Measurements from ENCODE around the gene WDSUB1. TPM values are rescaled to one million over a fixed set of nuclear protein-coding genes. Genes with fewer than 3 reads are reported as not detected.

Gene WDSUB1
- total RNA-seq, 4 donors from 2014 or later, result 3.8 to 9.4 (median 5.5) TPM

DNA sequence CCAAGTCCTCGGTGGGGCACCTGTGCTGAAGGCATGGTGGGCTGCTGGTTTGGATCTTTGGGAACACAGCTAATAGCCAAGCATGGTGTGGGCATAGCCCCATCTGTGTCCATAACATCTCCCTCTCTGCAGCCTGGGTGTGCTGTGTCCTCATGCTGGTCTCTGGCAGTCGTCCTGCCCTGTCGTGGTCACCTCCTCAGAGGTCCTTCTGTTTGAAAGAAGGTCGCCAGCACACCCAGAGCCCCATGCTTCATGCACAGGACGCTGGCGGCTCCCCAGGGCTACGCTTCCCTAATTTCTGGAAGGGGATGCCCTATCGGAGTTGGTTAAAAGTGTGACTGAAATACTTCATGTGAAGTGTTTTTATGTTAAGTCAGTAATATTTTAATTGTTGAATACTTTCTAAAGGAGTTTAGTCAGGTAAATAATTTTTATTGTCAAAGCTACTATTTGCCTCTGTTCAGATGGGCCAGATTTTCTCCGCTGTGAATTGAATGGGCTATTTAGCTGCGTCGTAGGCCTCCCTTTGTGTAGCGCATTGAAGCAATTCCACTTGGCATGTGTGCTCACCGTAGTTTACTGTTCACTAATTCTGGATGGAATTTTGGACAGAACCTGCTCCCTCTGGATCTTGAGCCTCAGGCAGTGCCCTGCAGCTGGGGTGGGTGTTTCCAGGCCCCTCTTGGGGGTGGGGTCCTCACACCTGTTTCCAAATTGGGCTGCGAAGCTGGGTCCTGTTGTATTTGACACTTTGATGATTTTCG is 81.9 kb downstream of the WDSUB1 start:
- H3K4me3 ChIP-seq, result no peak overlapping the region
- peaks cover 57% of the 10 kb centered on the region for H3K36me3 ChIP-seq
- H3K4me1 ChIP-seq, result no peaks in the 10 kb centered on the region
- H3K27ac ChIP-seq, result no peak overlapping the region
- no peak for TF ChIP-seq POLR2A (IDR thresholded peaks at IDR 0.05)
- no peak for TF ChIP-seq EP300 (IDR thresholded peaks at IDR 0.05)
- TF ChIP-seq POLR2AphosphoS5 (IDR thresholded peaks at IDR 0.05), result no peak
- TF ChIP-seq, protein P1, sequence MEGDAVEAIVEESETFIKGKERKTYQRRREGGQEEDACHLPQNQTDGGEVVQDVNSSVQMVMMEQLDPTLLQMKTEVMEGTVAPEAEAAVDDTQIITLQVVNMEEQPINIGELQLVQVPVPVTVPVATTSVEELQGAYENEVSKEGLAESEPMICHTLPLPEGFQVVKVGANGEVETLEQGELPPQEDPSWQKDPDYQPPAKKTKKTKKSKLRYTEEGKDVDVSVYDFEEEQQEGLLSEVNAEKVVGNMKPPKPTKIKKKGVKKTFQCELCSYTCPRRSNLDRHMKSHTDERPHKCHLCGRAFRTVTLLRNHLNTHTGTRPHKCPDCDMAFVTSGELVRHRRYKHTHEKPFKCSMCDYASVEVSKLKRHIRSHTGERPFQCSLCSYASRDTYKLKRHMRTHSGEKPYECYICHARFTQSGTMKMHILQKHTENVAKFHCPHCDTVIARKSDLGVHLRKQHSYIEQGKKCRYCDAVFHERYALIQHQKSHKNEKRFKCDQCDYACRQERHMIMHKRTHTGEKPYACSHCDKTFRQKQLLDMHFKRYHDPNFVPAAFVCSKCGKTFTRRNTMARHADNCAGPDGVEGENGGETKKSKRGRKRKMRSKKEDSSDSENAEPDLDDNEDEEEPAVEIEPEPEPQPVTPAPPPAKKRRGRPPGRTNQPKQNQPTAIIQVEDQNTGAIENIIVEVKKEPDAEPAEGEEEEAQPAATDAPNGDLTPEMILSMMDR (IDR thresholded peaks at IDR 0.05), result no peak
- H3K27me3 ChIP-seq, result no peaks in the 10 kb centered on the region
- no peaks in the 10 kb centered on the region for H3K9me3 ChIP-seq
- DNase-seq (ENCODE audit: low spot score in 2 of 2), result no peak
- WGBS, result 90% methylated on average over 13 of the region's 15 CpGs

DNA sequence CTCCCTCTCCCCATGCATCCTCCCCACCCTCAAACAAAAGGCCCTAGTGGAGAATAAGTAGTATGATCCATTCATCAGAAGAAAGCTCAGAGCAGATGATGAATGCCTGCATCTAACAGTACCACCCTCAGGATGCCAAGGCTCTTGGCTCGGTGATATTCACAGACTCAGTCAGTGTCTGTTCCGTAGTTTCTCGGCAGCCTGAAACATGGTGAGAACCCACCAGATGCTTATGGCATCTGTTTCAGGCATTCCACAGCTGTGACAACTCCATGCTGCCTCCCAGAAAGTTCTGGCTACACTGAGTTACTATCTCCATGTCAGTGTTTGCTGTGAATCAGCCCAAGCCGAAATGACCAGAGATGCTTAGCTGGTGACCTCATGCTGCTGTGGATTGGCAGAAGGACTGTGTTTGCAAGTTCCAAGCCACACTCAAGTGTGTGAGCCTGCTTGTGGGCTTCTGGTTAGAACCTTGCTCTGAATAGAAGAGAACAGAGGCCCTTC is 83.9 kb downstream of the WDSUB1 start:
- peaks cover 58% of the 10 kb centered on the region for H3K36me3 ChIP-seq
- H3K27me3 ChIP-seq, result no peaks in the 10 kb centered on the region
- H3K4me3 ChIP-seq, result no peak overlapping the region
- 57% methylated on average over 4 of the region's 4 CpGs for WGBS
- TF ChIP-seq POLR2A (IDR thresholded peaks at IDR 0.05) (no peak), POLR2AphosphoS5 (IDR thresholded peaks at IDR 0.05) (no peak), EP300 (IDR thresholded peaks at IDR 0.05) (no peak)
- TF ChIP-seq, protein P1 (IDR thresholded peaks at IDR 0.05), result no peak
- H3K27ac ChIP-seq, result no peak overlapping the region
- no peaks in the 10 kb centered on the region for H3K9me3 ChIP-seq
- no peak for DNase-seq (ENCODE audit: low spot score in 2 of 2)
- H3K4me1 ChIP-seq, result no peaks in the 10 kb centered on the region

DNA sequence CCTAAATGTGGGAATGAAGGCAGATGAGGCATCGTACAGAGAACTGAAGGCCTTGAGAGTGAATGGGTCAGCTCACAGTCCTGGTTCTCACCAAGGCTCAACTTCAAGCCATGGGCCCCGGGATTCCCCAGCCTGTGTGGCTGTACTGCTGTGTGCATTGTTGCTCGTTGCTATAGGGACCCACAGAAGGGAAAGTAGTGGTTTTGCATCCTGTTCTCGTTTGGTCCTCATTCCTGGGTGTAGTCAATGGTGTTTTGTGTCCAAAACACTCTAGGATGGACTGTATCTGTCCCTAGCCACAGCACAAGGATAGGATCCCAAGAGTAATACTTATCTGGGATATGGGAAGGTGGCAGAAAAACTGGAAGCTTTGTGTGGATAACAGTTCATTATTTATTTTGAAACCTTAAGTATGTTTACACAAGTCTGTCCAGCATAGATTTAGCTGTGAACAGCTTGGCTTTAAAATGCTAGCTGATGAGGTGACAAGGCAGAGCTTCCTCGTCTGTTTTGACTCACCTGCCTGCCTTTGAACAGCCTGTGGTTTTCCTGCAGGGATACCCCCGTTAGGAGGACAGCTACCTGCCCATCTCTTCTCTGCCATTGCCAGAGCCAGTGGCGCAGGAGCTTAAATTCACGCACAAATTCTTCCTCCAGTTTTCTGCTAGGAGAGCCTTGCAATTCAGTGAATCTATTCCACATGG is 85.0 kb downstream of the WDSUB1 start:
- 73% methylated on average over 8 of the region's 8 CpGs for WGBS
- no peak overlapping the region for H3K27ac ChIP-seq
- H3K9me3 ChIP-seq, result no peaks in the 10 kb centered on the region
- DNase-seq (ENCODE audit: low spot score in 2 of 2), result no peak
- no peaks in the 10 kb centered on the region for H3K4me1 ChIP-seq
- H3K36me3 ChIP-seq, result peaks cover 69% of the 10 kb centered on the region
- H3K4me3 ChIP-seq, result no peak overlapping the region
- no peaks in the 10 kb centered on the region for H3K27me3 ChIP-seq
- TF ChIP-seq POLR2AphosphoS5 (IDR thresholded peaks at IDR 0.05) (no peak), POLR2A (IDR thresholded peaks at IDR 0.05) (no peak), EP300 (IDR thresholded peaks at IDR 0.05) (no peak)
- TF ChIP-seq, protein P1 (IDR thresholded peaks at IDR 0.05), result no peak

DNA sequence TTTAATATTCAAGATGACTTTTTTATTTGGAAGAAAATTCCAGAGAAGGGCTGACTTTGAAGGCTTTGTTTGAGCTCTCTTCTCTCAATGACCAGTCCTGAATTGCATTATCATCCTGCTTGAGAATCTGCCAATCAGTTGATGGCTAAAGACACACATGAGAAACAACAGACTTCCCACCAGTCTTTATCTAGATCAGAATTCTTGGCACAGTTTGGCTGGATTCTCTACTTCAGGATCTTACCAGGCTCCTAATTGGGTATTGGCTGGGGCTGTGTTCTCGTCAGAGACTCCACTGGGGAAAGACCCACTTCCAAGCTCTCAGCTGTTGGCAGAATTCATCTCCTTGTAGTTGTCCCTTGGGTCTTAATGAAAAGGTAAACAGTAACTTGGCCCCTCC is 86.0 kb downstream of the WDSUB1 start:
- no peaks in the 10 kb centered on the region for H3K9me3 ChIP-seq
- WGBS, result 44% methylated on average over 1 of the region's 1 CpG
- no peaks in the 10 kb centered on the region for H3K4me1 ChIP-seq
- no peak overlapping the region for H3K4me3 ChIP-seq
- TF ChIP-seq, protein P1 (IDR thresholded peaks at IDR 0.05), result no peak
- DNase-seq (ENCODE audit: low spot score in 2 of 2), result no peak
- peaks cover 70% of the 10 kb centered on the region for H3K36me3 ChIP-seq
- H3K27me3 ChIP-seq, result no peaks in the 10 kb centered on the region
- no peak overlapping the region for H3K27ac ChIP-seq

DNA sequence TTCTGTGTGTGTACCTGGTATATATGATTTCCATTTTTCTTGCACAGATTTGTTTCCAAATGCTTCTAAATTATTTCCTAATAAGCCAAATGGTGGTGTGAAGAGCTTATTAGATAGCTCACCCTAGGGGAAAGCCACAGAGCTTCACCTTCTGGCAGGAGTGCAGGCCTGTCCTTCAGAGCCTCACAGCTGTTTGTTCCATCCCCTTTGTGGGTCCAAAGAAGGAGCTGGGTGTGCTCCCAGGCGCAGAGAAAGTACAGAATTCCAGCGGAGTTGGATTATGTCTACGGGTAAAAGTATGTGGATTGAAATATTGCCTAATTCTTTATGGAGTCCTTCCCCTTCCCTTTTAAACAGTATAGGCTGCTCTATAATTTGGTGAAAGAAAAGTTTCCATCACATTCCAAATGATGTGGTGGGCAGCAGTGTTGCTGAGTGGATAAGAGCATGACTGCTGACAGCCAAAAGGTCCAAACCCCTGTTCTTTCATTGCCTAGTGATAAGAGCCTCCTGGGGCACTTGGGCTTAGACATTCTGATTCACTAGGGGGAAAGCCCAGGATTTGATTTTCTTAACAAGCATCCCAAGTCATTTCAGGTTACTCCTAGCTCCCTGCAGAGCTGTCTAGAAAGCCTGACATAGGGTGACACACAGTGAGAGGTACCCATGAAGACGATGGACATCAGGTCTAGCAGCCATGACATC is 86.6 kb downstream of the WDSUB1 start:
- TF ChIP-seq, protein P1 (IDR thresholded peaks at IDR 0.05), result no peak
- TF ChIP-seq POLR2A (IDR thresholded peaks at IDR 0.05) (no peak), POLR2AphosphoS5 (IDR thresholded peaks at IDR 0.05) (no peak), EP300 (IDR thresholded peaks at IDR 0.05) (no peak)
- no peak for DNase-seq (ENCODE audit: low spot score in 2 of 2)
- no peak overlapping the region for H3K27ac ChIP-seq
- no peaks in the 10 kb centered on the region for H3K27me3 ChIP-seq
- no peak overlapping the region for H3K4me3 ChIP-seq
- no peaks in the 10 kb centered on the region for H3K9me3 ChIP-seq
- peaks cover 69% of the 10 kb centered on the region for H3K36me3 ChIP-seq
- WGBS, result 91% methylated on average over 4 of the region's 4 CpGs
- no peaks in the 10 kb centered on the region for H3K4me1 ChIP-seq
